HG03378 (cell line): Measurements from ENCODE around the gene GC.
A peak's percentile ranks its signal among the peaks of the same experiment; 100 is the strongest.
"Not testable (repeated sequence)": the region's sequence is repeated elsewhere in the genome, so short reads cannot be mapped to it uniquely, and the experiment has no call there.

Experiments used
- ATAC-seq: cut with Tn5 transposase; IDR thresholded peaks from one replicate; pipeline ENCODE4 v1.9.1; 2021; ENCODE audit warnings: mild to moderate bottlenecking, moderate library complexity; ENCODE audit not compliant: unreplicated experiment

GC gene, protein sequence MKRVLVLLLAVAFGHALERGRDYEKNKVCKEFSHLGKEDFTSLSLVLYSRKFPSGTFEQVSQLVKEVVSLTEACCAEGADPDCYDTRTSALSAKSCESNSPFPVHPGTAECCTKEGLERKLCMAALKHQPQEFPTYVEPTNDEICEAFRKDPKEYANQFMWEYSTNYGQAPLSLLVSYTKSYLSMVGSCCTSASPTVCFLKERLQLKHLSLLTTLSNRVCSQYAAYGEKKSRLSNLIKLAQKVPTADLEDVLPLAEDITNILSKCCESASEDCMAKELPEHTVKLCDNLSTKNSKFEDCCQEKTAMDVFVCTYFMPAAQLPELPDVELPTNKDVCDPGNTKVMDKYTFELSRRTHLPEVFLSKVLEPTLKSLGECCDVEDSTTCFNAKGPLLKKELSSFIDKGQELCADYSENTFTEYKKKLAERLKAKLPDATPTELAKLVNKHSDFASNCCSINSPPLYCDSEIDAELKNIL

DNA sequence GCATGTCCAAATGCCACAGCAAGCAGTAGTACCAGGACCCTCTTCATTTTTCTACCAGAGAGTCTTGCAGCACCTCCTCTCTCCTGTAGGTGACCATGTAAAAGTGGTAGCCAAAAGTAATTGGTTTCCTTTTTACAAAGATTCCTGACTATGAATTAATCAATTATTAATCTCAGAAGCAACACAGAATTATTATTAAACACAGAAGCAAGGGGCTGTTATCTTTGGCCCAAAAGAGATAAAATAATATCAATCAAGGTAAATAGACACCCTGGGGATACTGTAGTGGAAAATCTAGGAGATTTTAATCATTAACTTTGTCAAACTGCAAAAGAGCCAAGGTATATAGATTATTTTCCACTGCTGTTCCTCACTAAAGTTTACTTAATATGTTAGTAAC lies at the start of gene GC:
TSS of gene GC (minus strand) at position 108 of the 400 bp plus-strand sequence. CDS start at position 47, 61 bp downstream.
- ATAC-seq: no peak

DNA sequence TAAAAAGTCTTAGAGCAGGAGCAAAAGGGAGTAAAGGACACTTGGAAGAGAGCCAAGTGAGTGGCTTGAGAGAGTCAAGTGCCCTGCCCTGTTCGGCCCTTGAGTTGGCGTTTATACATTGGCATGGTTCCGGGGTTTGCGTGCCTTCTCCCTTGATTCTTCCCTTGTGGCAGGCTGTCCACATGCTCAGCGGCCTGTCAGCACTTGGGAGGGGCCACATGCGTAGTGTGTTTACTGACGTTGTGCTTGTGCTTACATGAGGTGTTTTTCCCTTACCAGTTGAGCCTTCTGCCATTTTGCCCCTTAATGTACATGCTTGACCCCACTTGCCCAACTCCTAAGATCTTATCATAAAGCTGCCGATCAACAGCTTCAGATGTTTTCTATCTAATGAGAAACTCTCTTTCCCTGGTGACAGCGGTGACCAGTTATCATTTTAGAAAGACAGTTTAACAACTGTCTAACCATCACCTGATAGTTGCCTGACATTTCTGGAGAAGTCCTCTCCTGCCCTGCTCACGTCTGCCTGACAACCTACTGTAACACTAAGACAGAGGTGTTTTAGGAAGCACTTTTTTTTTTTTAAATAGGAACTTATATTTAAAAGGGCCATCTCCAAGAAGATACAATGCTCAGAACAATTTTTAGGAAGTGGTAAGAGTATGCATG lies 49.5 kb upstream of the GC start:
- no peak for ATAC-seq

DNA sequence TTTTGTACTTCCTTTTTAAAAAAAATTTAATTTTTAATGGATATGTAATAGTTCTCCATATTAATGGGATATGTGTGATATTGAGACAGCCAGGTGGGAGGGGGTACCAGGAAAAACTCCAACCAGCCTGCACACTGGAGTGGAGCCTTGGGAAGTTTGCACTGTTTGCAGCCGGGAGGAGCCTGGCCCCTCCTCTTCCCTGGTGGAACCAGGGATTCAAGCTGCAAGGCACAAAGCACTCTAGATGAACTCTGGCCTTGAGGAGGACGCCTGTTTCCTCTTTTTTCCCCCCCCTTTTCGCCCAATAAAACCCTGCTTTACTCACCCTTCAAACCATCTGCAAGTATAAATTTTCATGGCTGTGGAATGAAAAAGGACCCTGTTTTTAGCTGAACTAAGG lies 48.2 kb upstream of the GC start:
- ATAC-seq: no peak

DNA sequence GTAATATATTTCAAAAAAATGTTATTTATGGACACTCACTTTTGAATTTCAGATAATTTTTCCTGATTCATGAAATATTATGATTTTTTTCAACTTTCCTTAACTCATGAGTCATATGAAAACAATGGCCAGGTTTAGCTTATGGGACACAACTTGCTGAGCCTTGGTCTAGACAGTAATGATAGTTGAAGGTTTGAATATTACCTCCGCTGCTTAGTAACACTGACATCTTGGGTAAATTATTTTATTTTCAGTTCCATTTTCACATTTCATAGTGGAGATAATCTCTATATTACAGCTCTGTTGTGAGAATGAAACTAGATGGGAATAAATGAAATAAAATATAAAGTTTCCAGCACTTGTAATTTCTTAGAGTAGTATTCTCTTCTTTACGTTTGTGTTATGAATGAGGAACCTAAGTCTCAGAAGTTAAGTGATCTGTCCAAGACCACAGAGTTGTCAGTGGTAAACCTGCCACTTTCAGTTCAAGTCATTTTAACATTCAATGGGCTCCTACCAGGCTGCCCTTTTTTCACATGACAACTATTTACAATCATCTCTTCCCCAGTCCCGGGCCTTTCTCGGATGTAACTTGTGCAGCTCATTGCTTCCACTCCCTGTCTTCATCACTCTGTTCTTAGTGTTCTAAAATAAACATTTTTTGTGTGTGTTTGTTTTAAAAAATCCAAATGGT lies 46.8 kb upstream of the GC start:
- ATAC-seq: peak; percentile 45

DNA sequence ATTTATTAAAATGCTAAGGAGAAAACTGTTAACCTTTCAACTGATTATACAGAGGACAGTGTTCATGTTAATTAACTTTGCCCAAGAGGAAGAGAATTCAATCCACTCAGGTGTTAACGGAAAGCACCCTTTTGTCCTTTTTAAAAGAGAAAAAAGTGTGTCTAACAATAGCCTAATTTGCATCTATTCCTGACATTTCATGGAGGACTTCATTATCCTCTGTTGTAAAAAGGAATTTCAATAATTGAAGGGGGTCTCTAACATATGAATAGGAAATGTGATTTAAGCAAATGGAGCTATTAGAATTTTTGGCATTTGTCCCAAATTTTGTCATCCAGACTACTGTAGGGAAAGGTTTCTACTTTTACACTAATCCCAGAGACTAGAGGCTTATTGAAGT lies 44.6 kb upstream of the GC start:
- ATAC-seq: no peak

DNA sequence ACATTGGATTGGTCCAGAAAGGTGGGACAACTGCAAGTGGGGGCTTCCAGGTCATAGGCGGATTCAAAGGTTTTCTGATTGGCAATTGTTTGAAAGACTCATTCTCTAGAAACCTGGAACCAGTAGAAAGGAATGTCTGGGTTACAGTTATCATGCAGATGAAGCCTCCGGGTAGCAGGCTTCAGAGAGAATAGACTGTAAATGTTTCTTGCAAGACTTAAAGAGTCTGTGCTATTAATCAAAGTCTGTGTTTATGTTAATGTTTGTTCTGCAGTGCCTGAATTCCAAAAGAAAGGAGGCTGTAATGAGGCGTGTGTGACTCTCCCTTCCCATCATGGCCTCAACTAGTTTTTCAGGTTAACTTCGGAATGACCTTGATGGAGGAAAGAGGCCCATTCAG lies 43.9 kb upstream of the GC start:
- ATAC-seq: no peak

DNA sequence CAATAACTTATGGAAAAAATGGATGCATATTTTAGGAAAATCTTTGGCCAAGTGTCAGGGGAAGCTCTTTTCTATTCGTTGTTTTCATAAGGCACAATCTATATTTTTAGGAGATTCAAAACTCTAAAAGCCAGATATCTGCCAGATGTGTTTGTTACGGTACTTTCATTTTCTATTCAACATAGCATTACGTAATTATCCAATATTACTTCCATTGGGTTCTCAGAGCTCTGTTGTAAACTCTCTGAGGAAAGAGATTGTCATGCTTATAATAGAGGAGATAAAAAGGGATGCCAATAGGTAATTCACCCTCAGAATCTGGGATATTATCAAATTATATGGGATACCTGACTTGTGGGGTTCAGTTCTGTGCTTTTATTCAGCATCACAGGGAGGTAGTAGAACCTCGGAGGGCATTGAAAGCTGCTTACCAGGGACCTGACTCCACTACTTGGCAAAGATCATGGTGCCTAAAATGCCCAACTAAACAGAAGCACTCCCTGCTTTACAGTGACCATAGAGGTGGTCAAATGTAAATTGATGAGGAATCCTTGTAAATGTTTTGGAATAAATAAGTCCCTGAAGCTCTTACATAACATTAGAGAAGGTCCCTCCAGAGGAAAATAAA lies 32.9 kb upstream of the GC start:
- no peak for ATAC-seq

DNA sequence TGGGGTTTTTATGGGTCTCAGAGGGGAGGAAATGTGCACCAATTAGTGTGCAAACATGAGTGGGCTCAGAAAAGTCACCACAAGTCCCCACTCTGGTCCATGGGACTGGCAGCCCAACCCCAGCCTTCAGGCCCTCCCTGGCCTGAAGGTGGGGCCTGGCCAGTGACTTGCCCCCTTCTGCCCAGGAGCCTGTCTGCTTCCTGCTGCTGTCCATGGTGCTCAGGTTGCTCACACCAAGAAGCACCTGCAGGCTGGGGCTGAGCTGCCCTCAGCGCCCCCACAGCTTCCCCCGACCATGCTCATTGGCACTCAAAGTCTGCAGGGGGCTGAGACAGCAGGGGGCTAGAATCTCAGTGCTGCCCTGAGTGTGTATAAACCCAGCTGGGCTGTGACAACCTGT lies 30.6 kb upstream of the GC start:
- no peak for ATAC-seq

DNA sequence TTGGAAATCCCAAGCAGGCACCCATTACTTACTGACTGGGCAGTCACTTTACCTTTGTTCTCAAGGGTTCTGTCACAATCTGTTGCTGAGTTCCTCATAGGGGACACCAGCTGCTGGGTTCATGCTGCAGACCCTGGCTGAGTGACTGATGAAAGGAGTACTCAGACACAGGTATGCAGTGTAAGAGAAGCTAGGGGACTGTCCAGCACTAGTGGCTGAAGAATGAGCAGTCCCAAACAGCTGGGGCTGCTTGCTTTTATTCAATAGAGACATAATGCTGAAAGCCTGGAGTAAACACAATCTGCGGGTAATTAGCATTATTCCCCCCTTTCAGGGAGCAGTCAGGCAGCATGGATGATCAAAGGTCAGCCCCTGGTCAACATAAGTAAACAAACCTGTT lies 25.9 kb upstream of the GC start:
- not testable (repeated sequence) for ATAC-seq

DNA sequence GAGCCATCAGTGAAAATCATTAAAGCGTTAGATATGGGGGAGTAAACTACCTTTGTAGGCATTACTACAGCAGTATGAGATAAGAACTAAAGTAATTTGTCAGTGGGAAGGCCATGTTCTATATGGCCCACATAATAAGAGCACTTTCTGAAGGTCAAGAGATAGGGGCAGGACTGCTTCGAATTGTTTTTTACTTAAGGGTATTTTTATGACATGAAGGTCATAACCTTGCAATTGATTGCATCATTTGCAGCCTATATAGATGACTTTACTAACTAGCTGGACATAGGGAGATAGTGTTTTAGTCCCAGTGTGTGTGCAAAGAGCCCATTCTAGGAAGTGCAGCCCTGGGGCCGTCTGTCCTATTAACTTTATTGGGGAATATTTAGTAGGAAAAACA lies 23.6 kb upstream of the GC start:
- ATAC-seq: no peak

DNA sequence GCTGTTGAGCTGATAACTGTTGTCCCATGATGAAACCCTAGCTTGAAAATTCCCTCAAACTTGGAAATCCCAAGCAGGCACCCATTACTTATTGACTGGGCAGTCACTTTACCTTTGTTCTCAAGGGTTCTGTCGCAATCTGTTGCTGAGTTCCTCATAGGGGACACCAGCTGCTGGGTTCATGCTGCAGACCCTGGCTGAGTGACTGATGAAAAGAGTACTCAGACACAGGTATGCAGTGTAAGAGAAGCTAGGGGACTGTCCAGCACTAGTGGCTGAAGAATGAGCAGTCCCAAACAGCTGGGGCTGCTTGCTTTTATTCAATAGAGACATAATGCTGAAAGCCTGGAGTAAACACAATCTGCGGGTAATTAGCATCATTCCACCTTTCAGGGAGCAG lies 21.4 kb upstream of the GC start:
- not testable (repeated sequence) for ATAC-seq

DNA sequence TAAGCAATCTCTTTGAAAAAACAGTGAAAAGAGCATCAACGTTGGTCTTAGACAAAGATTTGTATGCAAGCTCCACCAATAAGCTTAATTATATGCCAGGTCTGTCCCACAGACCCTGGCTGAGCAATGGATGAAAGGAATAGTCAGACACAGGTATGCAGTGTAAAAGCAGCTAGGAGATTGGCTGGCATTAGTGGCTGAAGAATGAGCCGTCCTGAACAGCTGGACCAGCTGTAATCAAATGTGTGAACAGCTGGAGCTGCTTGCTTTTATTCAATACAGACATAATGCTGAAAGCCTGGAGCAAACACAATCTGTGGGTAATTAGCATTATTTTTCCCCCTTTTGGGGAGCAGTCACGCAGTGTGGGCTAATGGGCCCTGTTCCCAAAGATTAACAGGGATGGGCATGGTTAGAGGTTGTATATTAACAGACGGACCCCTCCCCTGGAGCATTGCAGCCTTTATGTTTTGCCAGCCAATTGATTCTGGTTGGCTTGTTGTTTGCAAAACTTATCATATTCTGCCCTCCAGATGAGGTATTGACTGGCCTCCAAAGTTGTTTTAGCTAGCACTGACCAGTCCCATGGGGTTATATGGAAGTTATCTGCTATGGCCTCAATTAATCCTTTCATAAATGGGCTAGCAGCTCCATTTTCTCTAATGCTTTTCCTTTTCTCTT lies 20.3 kb upstream of the GC start:
- not testable (repeated sequence) for ATAC-seq

DNA sequence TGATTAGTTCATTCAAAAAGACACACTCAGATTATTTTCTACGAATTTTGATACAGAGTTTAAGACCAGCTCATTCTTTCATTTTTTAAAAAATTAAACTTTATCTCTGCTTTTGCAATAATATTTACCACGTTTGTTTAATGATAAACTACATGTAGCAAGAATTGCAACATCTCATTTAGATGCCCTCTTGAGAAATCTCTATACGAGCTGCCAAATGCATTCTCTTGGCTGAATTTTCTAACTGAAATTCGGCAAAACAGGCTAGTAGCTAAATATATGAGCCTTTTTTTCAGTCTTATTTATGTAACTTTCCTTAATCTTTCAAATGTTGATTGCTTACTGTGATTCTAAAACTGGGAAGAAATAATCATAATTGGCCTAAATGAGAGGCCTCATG lies 2.1 kb upstream of the GC start:
- ATAC-seq: no peak

DNA sequence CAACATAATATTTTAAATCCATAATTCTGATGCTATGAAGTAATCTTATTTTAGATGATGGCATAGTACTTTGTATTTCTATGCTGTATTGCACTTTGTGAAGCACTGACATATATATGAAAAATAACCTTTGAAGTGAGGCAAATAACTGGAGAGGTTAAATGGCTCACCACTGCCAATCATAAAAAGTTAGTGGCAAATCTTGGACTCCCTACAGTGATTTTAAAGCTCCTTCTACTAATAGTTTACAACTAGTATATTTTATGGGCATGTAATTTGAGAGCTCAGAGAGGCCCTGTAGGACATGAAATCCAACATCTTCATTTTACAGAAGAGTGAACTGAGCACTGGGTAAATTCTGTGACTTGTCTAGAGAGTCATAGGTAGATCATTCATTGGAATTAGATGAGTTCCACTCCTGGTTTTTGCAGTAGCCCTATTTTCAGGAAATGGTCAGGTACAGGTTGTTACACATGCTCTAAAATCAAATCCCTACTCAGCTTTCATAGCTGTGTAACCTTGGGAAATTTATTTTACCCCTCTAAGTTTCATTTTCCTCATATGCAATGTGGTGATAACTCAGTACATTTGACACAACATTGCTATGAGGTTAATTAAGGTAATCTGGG lies 804 bp upstream of the GC start:
- no peak for ATAC-seq

DNA sequence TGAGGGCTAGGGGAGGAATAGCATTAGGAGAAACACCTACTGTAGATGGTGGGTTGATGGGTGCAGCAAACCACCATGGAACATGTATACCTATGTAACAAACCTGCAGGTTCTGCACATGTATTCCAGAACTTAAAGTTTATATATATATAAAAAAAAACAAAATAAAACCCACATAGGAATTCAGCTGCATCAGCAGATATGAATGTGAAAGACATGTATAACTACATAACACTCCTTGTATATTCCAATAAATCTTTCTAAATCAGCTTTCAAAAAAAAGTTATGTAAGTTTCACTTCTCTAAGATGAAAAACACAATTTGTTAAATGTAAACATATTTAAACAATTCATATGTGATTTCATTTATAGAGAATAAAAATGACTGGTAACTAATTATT lies 6.0 kb downstream of the GC start:
- no peak for ATAC-seq

DNA sequence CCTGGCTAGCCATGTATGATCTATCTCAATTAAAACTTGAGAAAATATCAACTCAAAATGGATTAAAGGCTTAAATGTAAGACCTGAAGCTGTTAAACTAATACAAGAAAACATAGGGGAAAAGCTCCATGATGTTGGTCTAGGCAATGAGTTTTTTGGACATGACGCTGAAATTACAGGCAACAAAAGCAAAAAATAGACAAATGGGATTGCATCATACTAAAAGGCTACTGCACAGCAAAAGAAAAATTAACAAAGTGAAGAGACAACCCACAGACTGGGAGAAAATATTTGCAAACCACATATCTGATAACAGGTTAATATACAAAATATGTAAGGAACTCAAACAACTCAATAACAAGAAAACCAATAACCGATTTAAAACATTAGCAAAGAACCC lies 8.4 kb downstream of the GC start:
- ATAC-seq: no peak

DNA sequence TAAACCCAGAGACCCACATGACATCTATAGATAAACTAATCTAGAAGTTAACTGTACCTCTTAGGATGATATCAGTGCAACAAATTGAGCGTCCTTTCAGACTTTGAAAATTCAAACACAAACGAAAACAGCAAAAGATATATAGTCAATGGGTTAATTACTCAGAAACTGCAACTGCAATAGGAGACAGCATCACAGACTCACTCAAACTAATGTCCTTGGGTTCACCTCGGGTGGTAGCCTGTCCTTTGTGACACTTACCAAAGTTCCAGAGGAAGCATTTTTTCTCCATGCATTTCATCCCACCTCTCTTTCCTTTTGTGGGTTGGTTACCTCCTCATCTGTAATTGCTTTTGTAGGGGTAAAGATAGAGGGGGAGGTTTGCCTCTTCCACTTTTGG lies 9.7 kb downstream of the GC start:
- ATAC-seq: no peak

DNA sequence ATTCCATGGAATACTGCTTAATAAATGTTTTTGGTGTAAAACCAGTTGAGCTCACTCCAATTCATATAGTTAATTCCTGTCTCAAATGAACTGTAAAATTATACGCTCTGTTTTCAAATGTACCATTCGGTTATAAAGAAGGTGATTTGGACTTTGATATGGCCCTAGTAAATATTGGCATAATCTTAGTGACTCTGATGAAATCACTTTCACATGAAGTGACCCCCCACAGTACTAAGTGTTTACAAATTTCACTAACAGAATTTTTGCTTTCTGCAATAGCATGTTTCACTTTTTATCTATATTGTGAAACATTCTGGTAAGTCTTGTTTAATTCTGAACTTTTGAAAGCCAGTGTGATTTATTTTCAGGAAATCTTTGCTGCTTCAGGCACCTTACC lies 10.9 kb downstream of the GC start:
- ATAC-seq: no peak

DNA sequence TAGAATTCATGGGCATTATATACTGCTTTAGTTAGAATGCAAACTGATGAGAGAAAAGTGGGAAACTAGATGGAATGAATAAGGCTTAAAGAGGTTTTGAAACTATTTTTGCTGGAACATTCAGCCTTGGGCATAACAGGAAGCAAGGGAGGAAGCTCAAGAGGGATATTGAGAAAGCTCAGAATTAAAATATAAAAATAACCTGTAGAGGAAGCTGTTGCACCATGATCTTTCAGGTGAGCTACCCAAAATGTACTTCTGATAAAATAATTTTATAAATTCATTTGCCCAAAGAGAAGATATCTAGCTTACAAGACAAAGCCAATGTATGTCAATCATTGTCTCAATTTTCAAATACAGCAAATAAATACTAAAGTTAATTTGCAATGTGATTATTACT lies 11.3 kb downstream of the GC start:
- ATAC-seq: no peak

DNA sequence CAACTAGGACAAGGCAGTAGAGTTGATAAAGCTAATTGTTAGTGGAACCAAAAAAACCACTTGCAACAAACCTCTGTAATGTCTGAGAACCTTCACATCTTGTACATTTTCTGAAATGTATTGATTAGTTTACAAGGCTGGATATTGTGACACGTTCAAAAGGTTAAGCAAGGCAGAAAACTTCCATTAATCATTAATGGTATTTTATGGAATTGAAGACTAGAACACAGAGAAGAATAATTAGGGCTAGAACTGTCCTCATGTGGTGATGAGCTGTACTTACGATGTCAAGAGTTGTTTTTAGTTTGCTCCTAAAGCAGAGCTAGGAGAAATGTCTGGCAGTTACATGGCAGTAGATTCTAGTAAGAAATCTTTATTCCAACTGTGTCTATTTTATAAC lies 12.3 kb downstream of the GC start:
- no peak for ATAC-seq
